Measurements from ENCODE around the gene DNER.
"Not testable (repeated sequence)": the region's sequence is repeated elsewhere in the genome, so short reads cannot be mapped to it uniquely, and the experiment has no call there.

DNER gene

GRCh38 chr2:229748950-229749349, 34.6 kb upstream of the DNER start:
- Histone ChIP-seq H3K9me3 (ENCODE audit: severe bottlenecking) (no peaks in the 10 kb centered on the region), H3K27ac (no peak overlapping the region), H3K27me3 (ENCODE audit: insufficient read depth, low read depth, severe bottlenecking) (no peaks in the 10 kb centered on the region), H3K36me3 (no peaks in the 10 kb centered on the region), H3K4me3 (ENCODE audit: low read depth, low read length) (no peak overlapping the region)
- no peak for DNase-seq
- TF ChIP-seq CTCF (IDR thresholded peaks at IDR 0.05; ENCODE audit: low read depth, low read length), result no peak

- DNase-seq; H3K9me3 ChIP-seq (ENCODE audit: severe bottlenecking); H3K27me3 ChIP-seq (ENCODE audit: insufficient read depth, low read depth, severe bottlenecking); H3K27ac ChIP-seq; H3K36me3 ChIP-seq; H3K4me3 ChIP-seq (ENCODE audit: low read depth, low read length): not testable (repeated sequence)
These were observed 28.3 kb upstream of the DNER start for GRCh38 chr2:229742691-229743090.

- Histone ChIP-seq H3K27ac (no peak overlapping the region), H3K4me3 (ENCODE audit: low read depth, low read length) (no peak overlapping the region)
- no peak for DNase-seq
These were observed 25.9 kb upstream of the DNER start for GRCh38 chr2:229740279-229740678.

GRCh38 chr2:229738024-229738625, 23.8 kb upstream of the DNER start:
- no peak overlapping the region for H3K4me3 ChIP-seq (ENCODE audit: low read depth, low read length)
- no peaks in the 10 kb centered on the region for H3K36me3 ChIP-seq
- H3K27ac ChIP-seq, result no peak overlapping the region
- DNase-seq, result no peak
- peaks cover 7% of the 10 kb centered on the region for H3K9me3 ChIP-seq (ENCODE audit: severe bottlenecking)
- TF ChIP-seq CTCF (IDR thresholded peaks at IDR 0.05; ENCODE audit: low read depth, low read length), result no peak
- H3K27me3 ChIP-seq (ENCODE audit: insufficient read depth, low read depth, severe bottlenecking), result peaks cover 35% of the 10 kb centered on the region

More at GRCh38 chr2:229740279-229740678, 25.9 kb upstream of the DNER start:
- Histone ChIP-seq H3K9me3 (ENCODE audit: severe bottlenecking) (peaks cover 7% of the 10 kb centered on the region), H3K36me3 (no peaks in the 10 kb centered on the region), H3K27me3 (ENCODE audit: insufficient read depth, low read depth, severe bottlenecking) (peaks cover 15% of the 10 kb centered on the region)
- TF ChIP-seq CTCF (IDR thresholded peaks at IDR 0.05; ENCODE audit: low read depth, low read length), result no peak

GRCh38 chr2:229734410-229734809, 20.1 kb upstream of the DNER start:
- DNase-seq, result no peak
- H3K27me3 ChIP-seq (ENCODE audit: insufficient read depth, low read depth, severe bottlenecking), result peaks cover 45% of the 10 kb centered on the region
- H3K4me3 ChIP-seq (ENCODE audit: low read depth, low read length), result no peak overlapping the region
- no peaks in the 10 kb centered on the region for H3K36me3 ChIP-seq
- no peak for TF ChIP-seq CTCF (IDR thresholded peaks at IDR 0.05; ENCODE audit: low read depth, low read length)
- peaks cover 4% of the 10 kb centered on the region for H3K9me3 ChIP-seq (ENCODE audit: severe bottlenecking)
- H3K27ac ChIP-seq, result no peak overlapping the region

- H3K27me3 ChIP-seq (ENCODE audit: insufficient read depth, low read depth, severe bottlenecking), result peaks cover 45% of the 10 kb centered on the region
- no peak for DNase-seq
- H3K36me3 ChIP-seq, result no peaks in the 10 kb centered on the region
- H3K4me3 ChIP-seq (ENCODE audit: low read depth, low read length), result no peak overlapping the region
- TF ChIP-seq CTCF (IDR thresholded peaks at IDR 0.05; ENCODE audit: low read depth, low read length), result no peak
- peaks cover 4% of the 10 kb centered on the region for H3K9me3 ChIP-seq (ENCODE audit: severe bottlenecking)
- H3K27ac ChIP-seq, result no peak overlapping the region
These were observed 19.4 kb upstream of the DNER start for GRCh38 chr2:229733611-229734245.
